Panc1 (cell line): ENCODE results near the gene TMC4.
"Not testable (repeated sequence)": the region's sequence is repeated elsewhere in the genome, so short reads cannot be mapped to it uniquely, and the experiment has no call there.

Experiments used
- CTCF ChIP-seq: fragments of 450-650 bp; IDR thresholded peaks from 2 replicates; pipeline ENCODE4 v1.5.1; 2017; ENCODE audit warnings: mild to moderate bottlenecking
- POLR2AphosphoS5 ChIP-seq: IDR thresholded peaks from 2 replicates; pipeline ENCODE4 v1.6.1; 2012; ENCODE audit warnings: mild to moderate bottlenecking, low read depth, low read length, moderate library complexity
- REST ChIP-seq, 2 experiments: IDR thresholded peaks; 2 replicates each; pipeline ENCODE4 v1.6.1; 2011 to 2012; ENCODE audit warnings: low read depth in 2 of 2, control low read depth in 1 of 2, low read length in 1 of 2, mild to moderate bottlenecking in 1 of 2, moderate library complexity in 1 of 2; ENCODE audit not compliant: insufficient read depth in 1 of 2
- SIN3A ChIP-seq: IDR thresholded peaks from 2 replicates; pipeline ENCODE4 v1.6.1; 2012; ENCODE audit warnings: low read depth, mild to moderate bottlenecking, low read length, moderate library complexity, borderline replicate concordance; ENCODE audit not compliant: insufficient read depth

- TF ChIP-seq CTCF; POLR2AphosphoS5; REST (IDR thresholded peaks at IDR 0.05; ENCODE audit: insufficient read depth in 1 of 2, low read depth in 2 of 2, low read length in 1 of 2); SIN3A: not testable (repeated sequence)
These were observed 41.3 kb upstream of the TMC4 start for GRCh38 chr19:54214217-54214616.
